SJSA1 (cell line): Measurements from ENCODE around the gene UBIAD1. TPM values are rescaled to one million over a fixed set of nuclear protein-coding genes. Genes with fewer than 3 reads are reported as not detected.
"Not testable (repeated sequence)": the region's sequence is repeated elsewhere in the genome, so short reads cannot be mapped to it uniquely, and the experiment has no call there.

ENCODE experiments used
- DNase-seq, 2 experiments: peaks; one replicate each; pipeline ENCODE4 v3.0.0-alpha.2; 2015 to 2020; ENCODE audit warnings: low spot score in 2 of 2, low read depth in 1 of 2
- H3K27ac ChIP-seq: fragments of 250-450 bp; sonication (Bioruptor Pico); 2 replicates; pipeline ENCODE4 v1.5.1; 2020; ENCODE audit warnings: mild to moderate bottlenecking, moderate library complexity
- H3K27me3 ChIP-seq: fragments of 250-450 bp; sonication (Bioruptor Pico); replicated peaks from 2 replicates; pipeline ENCODE4 v1.5.1; 2020; ENCODE audit warnings: mild to moderate bottlenecking, moderate library complexity
- H3K36me3 ChIP-seq: fragments of 250-450 bp; sonication (Bioruptor Pico); 2 replicates; pipeline ENCODE4 v1.5.1; 2020; ENCODE audit warnings: mild to moderate bottlenecking
- H3K4me1 ChIP-seq: fragments of 250-450 bp; sonication (Bioruptor Pico); replicated peaks from 2 replicates; pipeline ENCODE4 v1.6.1; 2021; ENCODE audit warnings: mild to moderate bottlenecking
- H3K4me3 ChIP-seq: fragments of 250-450 bp; sonication (Bioruptor Pico); 2 replicates; pipeline ENCODE4 v1.5.1; 2020; ENCODE audit warnings: mild to moderate bottlenecking
- H3K9me3 ChIP-seq: fragments of 250-450 bp; sonication (Bioruptor Pico); replicated peaks from 2 replicates; pipeline ENCODE4 v1.5.1; 2020; ENCODE audit warnings: mild to moderate bottlenecking
- total RNA-seq: library from RNA; depleted of rRNA; stranded (reverse); fragments of >200 nt; shearing (Covaris generic); gene quantifications from 2 replicates; pipeline ENCODE4 v1.2.3, GENCODE V29; 2014

The UBIAD1 gene
- total RNA-seq, 1 experiment from 2014 or later: 12.3 TPM

- Histone ChIP-seq H3K27ac (no peak overlapping the region), H3K36me3 (peaks cover 24% of the 10 kb centered on the region), H3K27me3 (no peaks in the 10 kb centered on the region), H3K9me3 (no peaks in the 10 kb centered on the region), H3K4me1 (peaks cover 9% of the 10 kb centered on the region), H3K4me3 (no peak overlapping the region)
- DNase-seq: no peak
Observed at GRCh38 chr1:11285883-11286734, 13.1 kb downstream of the UBIAD1 start.

- Histone ChIP-seq H3K4me1 (peaks cover 5% of the 10 kb centered on the region), H3K27ac (no peak overlapping the region), H3K9me3 (no peaks in the 10 kb centered on the region), H3K4me3 (no peak overlapping the region), H3K27me3 (no peaks in the 10 kb centered on the region), H3K36me3 (peaks cover 19% of the 10 kb centered on the region)
- no peak for DNase-seq
Observed at GRCh38 chr1:11286735-11287410, 13.9 kb downstream of the UBIAD1 start.

- H3K36me3 ChIP-seq: peaks cover 14% of the 10 kb centered on the region
- no peaks in the 10 kb centered on the region for H3K4me1 ChIP-seq
- H3K27me3 ChIP-seq: no peaks in the 10 kb centered on the region
- H3K9me3 ChIP-seq: no peaks in the 10 kb centered on the region
- H3K4me3 ChIP-seq: no peak overlapping the region
- no peak for DNase-seq
- H3K27ac ChIP-seq: no peak overlapping the region
Observed at GRCh38 chr1:11289064-11289463, 16.1 kb downstream of the UBIAD1 start.

- Histone ChIP-seq H3K4me3 (no peak overlapping the region), H3K36me3 (peaks cover 8% of the 10 kb centered on the region), H3K9me3 (no peaks in the 10 kb centered on the region), H3K27ac (no peak overlapping the region), H3K4me1 (no peaks in the 10 kb centered on the region), H3K27me3 (no peaks in the 10 kb centered on the region)
- no peak for DNase-seq
Observed at GRCh38 chr1:11291049-11291448, 18.1 kb downstream of the UBIAD1 start.

GRCh38 chr1:11293856-11294255, 20.9 kb downstream of the UBIAD1 start:
- no peak for DNase-seq
- Histone ChIP-seq H3K4me3 (no peak overlapping the region), H3K27ac (no peak overlapping the region), H3K36me3 (no peaks in the 10 kb centered on the region), H3K9me3 (no peaks in the 10 kb centered on the region), H3K4me1 (no peaks in the 10 kb centered on the region), H3K27me3 (no peaks in the 10 kb centered on the region)

GRCh38 chr1:11294951-11295350, 22.0 kb downstream of the UBIAD1 start:
- H3K9me3 ChIP-seq: no peaks in the 10 kb centered on the region
- no peaks in the 10 kb centered on the region for H3K36me3 ChIP-seq
- H3K27ac ChIP-seq: no peak overlapping the region
- H3K4me1 ChIP-seq: no peaks in the 10 kb centered on the region
- H3K4me3 ChIP-seq: no peak overlapping the region
- no peak for DNase-seq
- no peaks in the 10 kb centered on the region for H3K27me3 ChIP-seq

GRCh38 chr1:11295905-11296304, 22.9 kb downstream of the UBIAD1 start:
- Histone ChIP-seq H3K27me3 (no peaks in the 10 kb centered on the region), H3K9me3 (no peaks in the 10 kb centered on the region), H3K27ac (no peak overlapping the region), H3K4me1 (no peaks in the 10 kb centered on the region), H3K4me3 (no peak overlapping the region), H3K36me3 (no peaks in the 10 kb centered on the region)
- no peak for DNase-seq

- H3K4me1 ChIP-seq, H3K9me3 ChIP-seq, H3K27ac ChIP-seq, H3K36me3 ChIP-seq, DNase-seq, H3K27me3 ChIP-seq, H3K4me3 ChIP-seq: not testable (repeated sequence)
Observed at GRCh38 chr1:11297774-11298173, 24.8 kb downstream of the UBIAD1 start.

GRCh38 chr1:11298390-11299224, 25.6 kb downstream of the UBIAD1 start:
- Histone ChIP-seq H3K4me3 (no peak overlapping the region), H3K4me1 (no peaks in the 10 kb centered on the region), H3K27ac (no peak overlapping the region), H3K27me3 (no peaks in the 10 kb centered on the region; the same call in 1 of the 2 replicates), H3K9me3 (no peaks in the 10 kb centered on the region), H3K36me3 (no peaks in the 10 kb centered on the region)
- DNase-seq: no peak

GRCh38 chr1:11299225-11299574, 26.2 kb downstream of the UBIAD1 start:
- Histone ChIP-seq H3K4me3 (no peak overlapping the region), H3K36me3 (no peaks in the 10 kb centered on the region), H3K4me1 (no peaks in the 10 kb centered on the region), H3K27ac (no peak overlapping the region), H3K9me3 (no peaks in the 10 kb centered on the region), H3K27me3 (no peaks in the 10 kb centered on the region; the same call in 1 of the 2 replicates)
- no peak for DNase-seq

- DNase-seq: no peak
- Histone ChIP-seq H3K9me3 (no peaks in the 10 kb centered on the region), H3K4me1 (no peaks in the 10 kb centered on the region), H3K4me3 (no peak overlapping the region), H3K27me3 (peaks cover 2% of the 10 kb centered on the region; the same call in 1 of the 2 replicates), H3K27ac (no peak overlapping the region), H3K36me3 (no peaks in the 10 kb centered on the region)
Observed at GRCh38 chr1:11301601-11302000, 28.6 kb downstream of the UBIAD1 start.

GRCh38 chr1:11302366-11302765, 29.4 kb downstream of the UBIAD1 start:
- Histone ChIP-seq H3K36me3 (no peaks in the 10 kb centered on the region), H3K27me3 (peaks cover 7% of the 10 kb centered on the region; the same call in 1 of the 2 replicates), H3K9me3 (no peaks in the 10 kb centered on the region), H3K27ac (no peak overlapping the region), H3K4me3 (no peak overlapping the region), H3K4me1 (no peaks in the 10 kb centered on the region)
- DNase-seq: no peak

- DNase-seq, H3K4me1 ChIP-seq: not testable (repeated sequence)
Observed at GRCh38 chr1:11305516-11305915, 32.5 kb downstream of the UBIAD1 start.

GRCh38 chr1:11307852-11308251, 34.9 kb downstream of the UBIAD1 start:
- Histone ChIP-seq H3K9me3 (no peaks in the 10 kb centered on the region), H3K36me3 (no peaks in the 10 kb centered on the region), H3K27ac (no peak overlapping the region), H3K4me3 (no peak overlapping the region), H3K27me3 (peaks cover 25% of the 10 kb centered on the region; the same call in 1 of the 2 replicates), H3K4me1 (no peaks in the 10 kb centered on the region)
- no peak for DNase-seq

More at GRCh38 chr1:11305516-11305915, 32.5 kb downstream of the UBIAD1 start:
- H3K36me3 ChIP-seq, H3K27ac ChIP-seq, H3K9me3 ChIP-seq, H3K4me3 ChIP-seq: not testable (repeated sequence)
- peaks cover 22% of the 10 kb centered on the region; the same call in 1 of the 2 replicates for H3K27me3 ChIP-seq
